Hindlimb muscle (tissue), 1 donor: ENCODE measurements around the gene ZNF20. TPM values are rescaled to one million over a fixed set of nuclear protein-coding genes. Genes with fewer than 3 reads are reported as not detected.
A peak's percentile ranks its signal among the peaks of the same experiment; 100 is the strongest.

Experiments
- DNase-seq: peaks from one replicate; pipeline ENCODE4 v3.0.0-alpha.2; 2013
- polyA plus RNA-seq: library from polyadenylated mRNA; unstranded; fragments of 120-200 nt; gene quantifications from one replicate; pipeline ENCODE4 v1.2.1, GENCODE V29; 2013; ENCODE audit not compliant: insufficient read length

The ZNF20 gene
- 2.7 TPM for polyA plus RNA-seq

- DNase-seq = peak; percentile 96
These were observed at the start of gene ZNF20 for GRCh38 chr19:12139885-12140544. TSS of gene ZNF20 (minus strand) at chr19:12140350. CDS start at chr19:12140182, 168 bp downstream.

- no peak for DNase-seq
These were observed 47.5 kb upstream of the ZNF20 start for GRCh38 chr19:12187625-12188024.

- no peak for DNase-seq
These were observed 40.2 kb upstream of the ZNF20 start for GRCh38 chr19:12180377-12180776.

GRCh38 chr19:12166626-12167025 is 26.5 kb upstream of the ZNF20 start:
- no peak for DNase-seq

GRCh38 chr19:12163826-12164225 is 23.7 kb upstream of the ZNF20 start:
- DNase-seq = no peak

- peak; percentile 95 for DNase-seq
These were observed 23.0 kb upstream of the ZNF20 start, which contains the start of gene ZNF136 for GRCh38 chr19:12162882-12163806. TSS of gene ZNF136 (plus strand) at chr19:12163096. CDS start at chr19:12163204, 108 bp downstream.

GRCh38 chr19:12162513-12162881 is 22.3 kb upstream of the ZNF20 start:
- no peak for DNase-seq

- DNase-seq = no peak
These were observed 19.7 kb upstream of the ZNF20 start for GRCh38 chr19:12159773-12160414.

- DNase-seq = peak; percentile 87
These were observed 16.3 kb upstream of the ZNF20 start, which contains the start of gene ZNF625 for GRCh38 chr19:12156223-12157058. TSS of gene ZNF625 (minus strand) at chr19:12156734. CDS start at chr19:12156558, 176 bp downstream.

GRCh38 chr19:12155324-12155860 is 15.2 kb upstream of the ZNF20 start:
- no peak for DNase-seq

- no peak for DNase-seq
These were observed 5.2 kb upstream of the ZNF20 start for GRCh38 chr19:12145348-12145747.

- no peak for DNase-seq
These were observed 1.2 kb upstream of the ZNF20 start for GRCh38 chr19:12141405-12141736.

- DNase-seq = peak; percentile 89
These were observed 625 bp upstream of the ZNF20 start for GRCh38 chr19:12140545-12141404.

- DNase-seq = no peak
These were observed 881 bp downstream of the ZNF20 start for GRCh38 chr19:12139269-12139668.

- no peak for DNase-seq
These were observed 2.8 kb downstream of the ZNF20 start for GRCh38 chr19:12137221-12137940.

- no peak for DNase-seq
These were observed 7.1 kb downstream of the ZNF20 start for GRCh38 chr19:12133069-12133468.

- DNase-seq = no peak
These were observed 13.4 kb downstream of the ZNF20 start for GRCh38 chr19:12126707-12127106.

- DNase-seq = no peak
These were observed 22.8 kb downstream of the ZNF20 start for GRCh38 chr19:12117201-12117970.

- no peak for DNase-seq
These were observed 27.0 kb downstream of the ZNF20 start for GRCh38 chr19:12113121-12113520.
